Naive thymus-derived CD8-positive, alpha-beta T cell (primary cell): ENCODE results near the gene GBF1. TPM values are rescaled to one million over a fixed set of nuclear protein-coding genes. Genes with fewer than 3 reads are reported as not detected.
A peak's percentile ranks its signal among the peaks of the same experiment; 100 is the strongest.

ENCODE experiments used
- ATAC-seq, 2 donors: fragments of 150-1000 bp; cut with Tn5 transposase in 1 of 2; sonication (Bioruptor Pico), chemical (Tn5 transposase) in 1 of 2; 1 replicate in 1 of 2; 2 replicates in 1 of 2; pipeline ENCODE4 v1.10.0; 2021; ENCODE audit warnings: mild to moderate bottlenecking in 2 of 2, moderate library complexity in 2 of 2
- POLR2A ChIA-PET: fragments of 350-600 bp; sonication (Branson Sonifier 250); formaldehyde crosslinking; loops from one replicate; lab custom pipeline; 2021; ENCODE audit warnings: antibody characterized with exemption; lab: Charles Lee
- DNase-seq, 10 donors: peaks; one replicate each; pipeline versions ENCODE4 v3.0.0 to v3.0.0-alpha.2; 2020 to 2022
- H3K27ac Mint-ChIP-seq, 10 donors: one replicate each; pipeline ENCODE4 v1.8.0; 2020 to 2022; ENCODE audit warnings: mild to moderate bottlenecking in 10 of 10, mixed read lengths in 10 of 10, moderate library complexity in 4 of 10, inconsistent platforms in 1 of 10
- H3K27me3 Mint-ChIP-seq, 5 donors: one replicate each; pipeline ENCODE4 v1.8.0; 2021 to 2022; ENCODE audit warnings: mixed read lengths in 5 of 5
- H3K36me3 Mint-ChIP-seq, 3 donors: one replicate each; pipeline ENCODE4 v1.8.0; 2020 to 2022; ENCODE audit warnings: mixed read lengths in 3 of 3, mild to moderate bottlenecking in 2 of 3, inconsistent platforms in 1 of 3
- H3K4me1 Mint-ChIP-seq, 4 donors: one replicate each; pipeline ENCODE4 v1.8.0; 2021 to 2022; ENCODE audit warnings: mixed read lengths in 4 of 4
- H3K4me3 Mint-ChIP-seq, 10 donors: one replicate each; pipeline ENCODE4 v1.8.0; 2020 to 2022; ENCODE audit warnings: mild to moderate bottlenecking in 10 of 10, mixed read lengths in 10 of 10, moderate library complexity in 6 of 10, inconsistent platforms in 1 of 10
- H3K9me3 Mint-ChIP-seq, 9 donors: one replicate each; pipeline ENCODE4 v1.8.0; 2020 to 2022; ENCODE audit warnings: mixed read lengths in 9 of 9, mild to moderate bottlenecking in 3 of 9, inconsistent platforms in 1 of 9, moderate library complexity in 1 of 9
- polyA plus RNA-seq, 3 donors: library from polyadenylated mRNA; unstranded; fragments of 300-500 nt; fragmentation: Illumina TruSeq; gene quantifications; one replicate each; pipeline ENCODE4 v1.2.3, GENCODE V29; 2021
- total RNA-seq, 8 experiments: library from RNA in 2 of 8; stranded (reverse) in 2 of 8; gene quantifications; one replicate each; pipeline ENCODE4 v1.2.3 and lab custom pipeline; 2021 to 2026

Gene GBF1
- total and polyA plus RNA-seq, 5 experiments from 2014 or later: 6.3 to 41.0 (median 17.1) TPM

DNA sequence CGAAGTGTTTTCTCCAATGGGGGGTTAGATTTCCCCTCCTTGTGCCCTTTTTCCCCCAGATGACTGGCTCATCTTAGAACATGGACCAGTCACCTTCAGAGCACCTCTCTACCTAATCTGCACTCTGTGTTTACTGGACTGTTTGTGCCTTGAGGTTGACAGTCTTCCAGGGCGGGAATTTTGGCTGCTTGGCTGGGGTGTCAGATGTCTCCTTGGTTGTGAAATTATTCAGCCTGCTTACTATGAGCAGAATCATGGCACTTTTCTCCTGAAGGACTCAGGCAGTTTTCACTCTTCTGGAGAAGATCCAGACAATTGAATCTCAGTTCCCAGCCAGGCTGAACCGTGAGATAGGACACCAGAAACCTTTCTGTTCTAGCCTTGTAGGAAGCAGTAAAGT lies 89.9 kb downstream of the GBF1 start:
- no peak overlapping the region for H3K4me3 Mint-ChIP-seq
- no peak overlapping the region for H3K27ac Mint-ChIP-seq
- peaks cover 0 to 39% (median 3%) of the 10 kb centered on the region in 3 donors for H3K36me3 Mint-ChIP-seq
- H3K4me1 Mint-ChIP-seq: peaks cover 0 to 5% (median 0%) of the 10 kb centered on the region in 4 donors
- DNase-seq: no peak
- POLR2A ChIA-PET: no interaction called here
- no peaks in the 10 kb centered on the region for H3K9me3 Mint-ChIP-seq
- no peak for ATAC-seq
- no peaks in the 10 kb centered on the region for H3K27me3 Mint-ChIP-seq

DNA sequence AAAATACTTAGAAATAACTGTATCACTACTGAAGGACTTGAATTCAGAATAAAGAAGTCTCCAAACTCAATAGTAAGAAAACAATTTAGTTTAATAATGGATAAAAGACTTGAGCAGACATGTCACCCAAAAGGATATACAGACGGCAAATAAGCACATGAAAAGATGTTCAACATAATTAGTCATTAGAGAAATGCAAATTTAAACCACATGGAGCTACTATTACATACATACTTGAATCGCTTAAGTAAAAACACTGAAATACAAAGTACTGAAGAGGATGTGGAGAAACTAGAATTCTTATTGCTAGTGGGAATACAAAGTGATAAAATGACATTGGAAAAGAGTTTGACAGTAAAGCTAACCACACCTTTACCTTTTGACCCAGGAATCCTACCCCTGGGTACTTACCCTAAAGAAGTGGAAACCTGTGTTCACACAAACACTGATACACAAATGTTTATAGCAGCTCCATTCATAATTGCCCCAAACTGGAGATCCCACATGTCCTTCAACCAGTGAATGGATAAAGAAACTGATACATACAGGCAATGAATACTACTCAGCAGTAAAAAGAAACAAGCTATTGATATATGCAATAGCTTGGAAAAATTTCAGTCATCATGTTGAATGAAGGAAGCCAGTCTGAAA lies 95.8 kb downstream of the GBF1 start:
- POLR2A ChIA-PET: interaction anchor here (0.8 kb wide), 1 partner anchor 10 kb away, joined by 3 read pairs; no protein-coding TSS in a partner anchor
- DNase-seq: no peak
- no peaks in the 10 kb centered on the region for H3K4me1 Mint-ChIP-seq
- H3K4me3 Mint-ChIP-seq: no peak overlapping the region
- no peaks in the 10 kb centered on the region for H3K9me3 Mint-ChIP-seq
- peak overlapping the region in 1 of 10 donors; percentile 14 for H3K27ac Mint-ChIP-seq
- H3K27me3 Mint-ChIP-seq: no peaks in the 10 kb centered on the region
- ATAC-seq: no peak
- H3K36me3 Mint-ChIP-seq: peaks cover 0 to 29% (median 0%) of the 10 kb centered on the region in 3 donors

DNA sequence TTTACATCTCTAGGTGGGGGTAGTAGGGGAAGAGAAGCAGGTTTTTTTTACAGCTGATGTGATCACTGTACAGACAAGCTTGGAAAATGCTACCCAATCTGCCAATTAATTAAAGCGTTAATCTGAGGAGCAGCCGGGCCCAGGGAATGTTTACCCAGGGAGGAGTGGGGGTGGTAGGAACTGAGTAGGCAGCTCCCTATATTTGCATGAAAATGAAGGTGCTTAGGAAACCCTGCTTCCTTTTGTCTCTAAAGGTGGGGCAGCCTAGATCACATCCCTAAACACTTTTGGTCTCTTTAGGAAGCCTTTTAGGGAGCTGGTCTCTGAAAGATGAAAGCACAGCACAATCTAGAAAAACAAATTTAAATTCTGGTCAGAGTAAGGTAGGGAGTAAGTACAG lies 97.1 kb downstream of the GBF1 start:
- peak overlapping the region in 3 of 10 donors; percentile 9 to 37 (median 17) for H3K27ac Mint-ChIP-seq
- DNase-seq (no peak), ATAC-seq (no peak)
- H3K36me3 Mint-ChIP-seq: peaks cover 0 to 42% (median 0%) of the 10 kb centered on the region in 3 donors
- H3K4me3 Mint-ChIP-seq: no peak overlapping the region
- H3K4me1 Mint-ChIP-seq: no peaks in the 10 kb centered on the region
- H3K9me3 Mint-ChIP-seq: no peaks in the 10 kb centered on the region
- no peaks in the 10 kb centered on the region for H3K27me3 Mint-ChIP-seq
- POLR2A ChIA-PET: interaction anchor here (0.6 kb wide), 1 partner anchor 13 kb away, joined by 3 read pairs; no protein-coding TSS in a partner anchor

GRCh38 chr10:102342958-102343357 lies 97.6 kb downstream of the GBF1 start:
- no peak for DNase-seq
- H3K36me3 Mint-ChIP-seq: peaks cover 0 to 42% (median 0%) of the 10 kb centered on the region in 3 donors
- POLR2A ChIA-PET: interaction anchor here (0.6 kb wide), 2 partner anchors 13 to 15 kb away, joined by 3 read pairs; no protein-coding TSS in a partner anchor
- H3K9me3 Mint-ChIP-seq: no peaks in the 10 kb centered on the region
- no peaks in the 10 kb centered on the region for H3K4me1 Mint-ChIP-seq
- peak overlapping the region in 2 of 10 donors; percentile 8 to 17 for H3K27ac Mint-ChIP-seq
- H3K27me3 Mint-ChIP-seq: no peaks in the 10 kb centered on the region
- no peak overlapping the region for H3K4me3 Mint-ChIP-seq
- no peak for ATAC-seq

DNA sequence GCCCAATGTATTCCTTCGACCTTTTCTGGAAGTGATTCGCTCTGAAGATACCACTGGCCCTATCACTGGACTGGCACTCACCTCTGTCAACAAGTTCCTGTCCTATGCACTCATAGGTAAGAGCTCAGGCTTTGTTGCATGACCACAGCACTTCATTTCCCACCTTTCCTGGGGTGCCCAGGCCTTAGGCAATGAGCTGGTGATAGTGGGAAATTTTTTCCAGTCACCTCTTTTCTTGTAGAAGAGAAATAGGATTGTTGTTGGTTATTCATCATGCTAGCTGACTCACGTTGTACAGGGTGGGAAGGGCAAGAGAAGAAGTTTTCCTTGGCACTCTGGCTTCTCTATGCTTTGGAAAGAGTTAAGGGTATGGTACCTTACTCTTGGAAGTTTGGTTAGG lies 98.7 kb downstream of the GBF1 start:
- H3K36me3 Mint-ChIP-seq: peaks cover 0 to 48% (median 1%) of the 10 kb centered on the region in 3 donors
- POLR2A ChIA-PET: no interaction called here
- DNase-seq (no peak), ATAC-seq (no peak)
- H3K4me1 Mint-ChIP-seq: no peaks in the 10 kb centered on the region
- no peaks in the 10 kb centered on the region for H3K27me3 Mint-ChIP-seq
- H3K4me3 Mint-ChIP-seq: no peak overlapping the region
- H3K9me3 Mint-ChIP-seq: no peaks in the 10 kb centered on the region
- no peak overlapping the region for H3K27ac Mint-ChIP-seq

- H3K9me3 Mint-ChIP-seq: no peaks in the 10 kb centered on the region
- H3K4me1 Mint-ChIP-seq: peaks cover 0 to 1% (median 0%) of the 10 kb centered on the region in 4 donors
- H3K4me3 Mint-ChIP-seq: no peak overlapping the region
- peak overlapping the region in 3 of 10 donors; percentile 12 to 79 (median 65) for H3K27ac Mint-ChIP-seq
- no peaks in the 10 kb centered on the region for H3K27me3 Mint-ChIP-seq
- POLR2A ChIA-PET: no interaction called here
- DNase-seq (no peak), ATAC-seq (no peak)
- peaks cover 0 to 69% (median 4%) of the 10 kb centered on the region in 3 donors for H3K36me3 Mint-ChIP-seq
These were observed 102.0 kb downstream of the GBF1 start for GRCh38 chr10:102347236-102347828.

GRCh38 chr10:102352066-102352715 lies 106.9 kb downstream of the GBF1 start:
- no peak overlapping the region for H3K4me3 Mint-ChIP-seq
- H3K4me1 Mint-ChIP-seq: peaks cover 0 to 5% (median 0%) of the 10 kb centered on the region in 4 donors
- no peak overlapping the region for H3K27ac Mint-ChIP-seq
- peak; percentile 77 to 88 for ATAC-seq
- no peaks in the 10 kb centered on the region for H3K9me3 Mint-ChIP-seq
- POLR2A ChIA-PET: interaction anchor here (0.6 to 2.5 kb wide), 3 partner anchors 12 to 125 kb away, joined by 3 to 15 read pairs (median 3); no protein-coding TSS in a partner anchor
- H3K36me3 Mint-ChIP-seq: peaks cover 0 to 76% (median 14%) of the 10 kb centered on the region in 3 donors
- DNase-seq: peak; percentile 51 to 83 (median 69)
- H3K27me3 Mint-ChIP-seq: no peaks in the 10 kb centered on the region

GRCh38 chr10:102354451-102354850 lies 109.1 kb downstream of the GBF1 start:
- ATAC-seq (no peak), DNase-seq (no peak)
- H3K36me3 Mint-ChIP-seq: peaks cover 4 to 82% (median 20%) of the 10 kb centered on the region in 3 donors
- H3K27me3 Mint-ChIP-seq: no peaks in the 10 kb centered on the region
- POLR2A ChIA-PET: interaction anchor here (0.6 to 0.7 kb wide), 2 partner anchors 145 to 853 kb away, joined by 3 to 5 read pairs; no protein-coding TSS in a partner anchor
- no peaks in the 10 kb centered on the region for H3K9me3 Mint-ChIP-seq
- H3K4me3 Mint-ChIP-seq: no peak overlapping the region
- H3K4me1 Mint-ChIP-seq: peaks cover 0 to 7% (median 0%) of the 10 kb centered on the region in 4 donors
- no peak overlapping the region for H3K27ac Mint-ChIP-seq

GRCh38 chr10:102358712-102359382 lies 113.5 kb downstream of the GBF1 start:
- H3K36me3 Mint-ChIP-seq: peaks cover 8 to 98% (median 39%) of the 10 kb centered on the region in 3 donors
- POLR2A ChIA-PET: interaction anchor here (0.7 kb wide), 1 partner anchor 140 kb away, joined by 4 read pairs; no protein-coding TSS in a partner anchor

GRCh38 chr10:102367441-102367840 lies 122.1 kb downstream of the GBF1 start:
- no peaks in the 10 kb centered on the region for H3K27me3 Mint-ChIP-seq
- H3K27ac Mint-ChIP-seq: peak overlapping the region in 1 of 10 donors; percentile 16
- DNase-seq (no peak), ATAC-seq (no peak)
- H3K4me1 Mint-ChIP-seq: no peaks in the 10 kb centered on the region
- H3K9me3 Mint-ChIP-seq: no peaks in the 10 kb centered on the region
- POLR2A ChIA-PET: no interaction called here
- H3K4me3 Mint-ChIP-seq: no peak overlapping the region
- H3K36me3 Mint-ChIP-seq: peaks cover 2 to 90% (median 57%) of the 10 kb centered on the region in 3 donors

More at GRCh38 chr10:102358712-102359382, 113.5 kb downstream of the GBF1 start:
- no peak for ATAC-seq
- Mint-ChIP-seq H3K27ac (no peak overlapping the region), H3K4me1 (peaks cover 0 to 5% (median 0%) of the 10 kb centered on the region in 4 donors), H3K4me3 (no peak overlapping the region), H3K27me3 (no peaks in the 10 kb centered on the region), H3K9me3 (no peaks in the 10 kb centered on the region)
- DNase-seq: no peak

- ATAC-seq (no peak), DNase-seq (no peak)
- H3K4me1 Mint-ChIP-seq: no peaks in the 10 kb centered on the region
- no peaks in the 10 kb centered on the region for H3K9me3 Mint-ChIP-seq
- no peak overlapping the region for H3K4me3 Mint-ChIP-seq
- POLR2A ChIA-PET: no interaction called here
- peaks cover 5 to 90% (median 57%) of the 10 kb centered on the region in 3 donors for H3K36me3 Mint-ChIP-seq
- peak overlapping the region in 1 of 10 donors; percentile 44 for H3K27ac Mint-ChIP-seq
- H3K27me3 Mint-ChIP-seq: no peaks in the 10 kb centered on the region
These were observed 122.7 kb downstream of the GBF1 start for GRCh38 chr10:102368077-102368476.

GRCh38 chr10:102371295-102371694 lies 126.0 kb downstream of the GBF1 start:
- POLR2A ChIA-PET: no interaction called here
- H3K4me3 Mint-ChIP-seq: no peak overlapping the region
- H3K4me1 Mint-ChIP-seq: no peaks in the 10 kb centered on the region
- no peaks in the 10 kb centered on the region for H3K27me3 Mint-ChIP-seq
- H3K36me3 Mint-ChIP-seq: peaks cover 5 to 84% (median 45%) of the 10 kb centered on the region in 3 donors
- no peak for DNase-seq
- no peaks in the 10 kb centered on the region for H3K9me3 Mint-ChIP-seq
- peak overlapping the region in 2 of 10 donors; percentile 17 to 19 for H3K27ac Mint-ChIP-seq
- ATAC-seq: no peak
